Measurements from ENCODE around the gene IGFBP6.
A peak's percentile ranks its signal among the peaks of the same experiment; 100 is the strongest.
"Not testable (repeated sequence)": the region's sequence is repeated elsewhere in the genome, so short reads cannot be mapped to it uniquely, and the experiment has no call there.

IGFBP6 gene

GRCh38 chr12:53071591-53072551 is 25.6 kb upstream of the IGFBP6 start:
- DNase-seq, result no peak

- no peak for DNase-seq
Observed at GRCh38 chr12:53073881-53074280, 23.6 kb upstream of the IGFBP6 start.

GRCh38 chr12:53074283-53074998 is 23.0 kb upstream of the IGFBP6 start:
- no peak for DNase-seq

GRCh38 chr12:53074999-53075370 is 22.5 kb upstream of the IGFBP6 start:
- no peak for DNase-seq

GRCh38 chr12:53076461-53076860 is 21.0 kb upstream of the IGFBP6 start:
- DNase-seq, result no peak

- no peak for DNase-seq
Observed at GRCh38 chr12:53077030-53077429, 20.4 kb upstream of the IGFBP6 start.

GRCh38 chr12:53078425-53079225 is 18.8 kb upstream of the IGFBP6 start:
- no peak for DNase-seq

GRCh38 chr12:53079226-53080117 is 18.0 kb upstream of the IGFBP6 start, which contains the start of gene SPRYD3:
Gene SPRYD3 (minus strand): TSS chr12:53079390. CDS start chr12:53079333, 57 bp downstream.
- DNase-seq, result peak; percentile 93

- no peak for DNase-seq
Observed at GRCh38 chr12:53082637-53083175, 14.8 kb upstream of the IGFBP6 start.

- DNase-seq, result no peak
Observed at GRCh38 chr12:53086361-53086760, 11.1 kb upstream of the IGFBP6 start.

GRCh38 chr12:53090105-53090504 is 7.4 kb upstream of the IGFBP6 start:
- DNase-seq, result no peak

- no peak for DNase-seq
Observed at GRCh38 chr12:53090554-53090953, 6.9 kb upstream of the IGFBP6 start.

- DNase-seq, result no peak
Observed at GRCh38 chr12:53091756-53092155, 5.7 kb upstream of the IGFBP6 start.

- DNase-seq, result no peak
Observed at GRCh38 chr12:53093777-53094393, 3.6 kb upstream of the IGFBP6 start.

- DNase-seq, result no peak
Observed at GRCh38 chr12:53094394-53094787, 3.1 kb upstream of the IGFBP6 start.

- DNase-seq, result not testable (repeated sequence)
Observed at GRCh38 chr12:53094796-53095595, 2.5 kb upstream of the IGFBP6 start.

GRCh38 chr12:53095596-53095895 is 1.9 kb upstream of the IGFBP6 start:
- not testable (repeated sequence) for DNase-seq

GRCh38 chr12:53096089-53096741 is 1.3 kb upstream of the IGFBP6 start:
- no peak for DNase-seq

GRCh38 chr12:53096759-53097158 is 708 bp upstream of the IGFBP6 start:
- no peak for DNase-seq

GRCh38 chr12:53097207-53097563 is 282 bp upstream of the IGFBP6 start:
- DNase-seq, result no peak
